Measurements from ENCODE around the gene ATP5PO. TPM values are rescaled to one million over a fixed set of nuclear protein-coding genes. Genes with fewer than 3 reads are reported as not detected.

The ATP5PO gene
- total RNA-seq, 3 donors from 2014 or later: 223 to 297 (median 282) TPM

DNA sequence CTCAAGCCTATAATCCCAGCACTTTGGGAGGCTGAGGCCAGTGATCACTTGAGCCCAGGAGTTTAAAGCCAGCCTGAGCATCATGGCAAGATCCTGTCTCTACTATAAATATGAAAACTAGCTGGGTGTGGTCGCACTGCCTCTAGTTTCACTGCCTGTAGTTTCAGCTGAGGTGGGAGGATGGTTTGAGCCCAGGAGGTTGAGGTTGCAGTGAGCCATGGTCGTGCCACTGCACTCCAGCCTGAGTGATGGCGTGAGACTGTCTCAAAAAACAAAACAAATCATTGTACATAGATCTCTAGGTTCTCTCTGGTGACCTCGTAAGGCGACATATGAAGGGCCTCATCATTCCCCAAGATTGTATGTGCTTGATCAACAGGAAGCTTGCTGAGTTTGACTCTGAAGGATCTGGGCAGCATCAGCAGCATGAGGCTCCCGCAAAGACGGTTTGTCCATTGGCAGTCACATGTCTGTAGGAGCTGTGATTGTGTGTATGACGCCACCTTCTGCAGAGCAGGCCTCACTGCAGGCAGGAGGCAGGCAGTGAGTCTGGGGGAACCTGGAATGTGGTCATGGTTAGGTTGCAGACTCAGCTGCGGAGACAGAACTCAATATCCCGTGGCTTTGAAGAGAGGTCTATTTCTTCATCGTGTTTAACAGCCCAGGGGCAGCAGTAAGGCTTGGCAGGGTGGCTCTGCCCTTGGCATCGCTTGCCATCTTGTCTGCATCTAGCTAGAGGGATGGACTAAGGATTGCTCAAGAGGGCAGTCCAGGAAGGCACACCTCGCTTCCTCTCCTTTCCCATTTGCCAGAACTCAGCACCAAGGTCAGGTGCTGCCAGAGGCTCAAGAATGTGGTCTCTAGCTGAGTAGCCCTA lies 14.0 kb downstream of the ATP5PO start:
- peak; percentile 70 for ATAC-seq
- peak; percentile 11 for TF ChIP-seq CTCF (IDR thresholded peaks at IDR 0.05)
- peaks cover under 1% of the 10 kb centered on the region for H3K36me3 ChIP-seq (ENCODE audit: low read depth)

GRCh38 chr21:33899199-33899598 lies 16.4 kb downstream of the ATP5PO start:
- ATAC-seq: no peak
- no peaks in the 10 kb centered on the region for H3K9me3 ChIP-seq
- H3K36me3 ChIP-seq (ENCODE audit: low read depth): no peaks in the 10 kb centered on the region
- intact Hi-C loops (cut with DNase I, micrococcal nuclease): loop anchor here in 1 of 2 donors (10.0 kb wide), 1 partner anchor 254 kb away; the partner anchor contains the start of genes CRYZL1 and ITSN1
- TF ChIP-seq CTCF (IDR thresholded peaks at IDR 0.05): no peak
- H3K4me1 ChIP-seq (ENCODE audit: low read depth): peaks cover 6% of the 10 kb centered on the region
- DNase-seq: no peak
- H3K4me3 ChIP-seq: no peak overlapping the region

More for the DNA sequence above, 14.0 kb downstream of the ATP5PO start:
- Histone ChIP-seq H3K9me3 (no peaks in the 10 kb centered on the region), H3K4me3 (no peak overlapping the region), H3K4me1 (ENCODE audit: low read depth) (no peaks in the 10 kb centered on the region)
- peak in 1 of 3 donors; percentile 35 for DNase-seq
- intact Hi-C loops (cut with DNase I, micrococcal nuclease): no loop called here

DNA sequence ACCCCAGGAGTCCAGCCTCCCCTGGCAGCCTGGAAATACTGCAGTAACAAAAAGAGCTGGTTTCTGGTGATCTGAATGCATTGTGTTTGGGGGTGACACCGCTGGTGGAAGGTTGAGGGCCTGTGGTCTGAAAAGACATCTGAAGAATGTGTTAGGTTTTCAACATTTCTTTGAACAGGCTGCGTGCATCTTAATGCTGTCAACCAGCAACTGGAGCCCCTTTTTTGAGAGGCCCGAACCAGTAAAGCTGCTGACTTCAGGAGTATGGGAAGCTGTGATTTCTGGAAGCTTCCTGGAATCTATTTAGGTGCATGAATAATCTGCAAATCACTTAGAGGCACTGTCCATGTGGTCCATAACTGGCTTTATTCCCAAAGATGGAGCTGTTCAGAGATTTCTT lies 17.0 kb downstream of the ATP5PO start:
- peaks cover 6% of the 10 kb centered on the region for H3K4me1 ChIP-seq (ENCODE audit: low read depth)
- no peak for ATAC-seq
- intact Hi-C loops (cut with DNase I, micrococcal nuclease): loop anchor here in 1 of 2 donors (10.0 kb wide), 1 partner anchor 254 kb away; the partner anchor contains the start of genes CRYZL1 and ITSN1
- no peak for TF ChIP-seq CTCF (IDR thresholded peaks at IDR 0.05)
- no peaks in the 10 kb centered on the region for H3K9me3 ChIP-seq
- no peaks in the 10 kb centered on the region for H3K36me3 ChIP-seq (ENCODE audit: low read depth)
- no peak overlapping the region for H3K4me3 ChIP-seq
- DNase-seq: no peak

GRCh38 chr21:33897739-33898138 lies 17.9 kb downstream of the ATP5PO start:
- Histone ChIP-seq H3K36me3 (ENCODE audit: low read depth) (no peaks in the 10 kb centered on the region), H3K4me3 (no peak overlapping the region), H3K9me3 (no peaks in the 10 kb centered on the region), H3K4me1 (ENCODE audit: low read depth) (peaks cover 6% of the 10 kb centered on the region)
- intact Hi-C loops (cut with DNase I, micrococcal nuclease): loop anchor here in 1 of 2 donors (10.0 kb wide), 1 partner anchor 253 kb away; the partner anchor contains the start of genes CRYZL1 and ITSN1
- DNase-seq (no peak), ATAC-seq (no peak)
- TF ChIP-seq CTCF (IDR thresholded peaks at IDR 0.05): no peak

- no peaks in the 10 kb centered on the region for H3K9me3 ChIP-seq
- no peak for TF ChIP-seq CTCF (IDR thresholded peaks at IDR 0.05)
- DNase-seq: no peak
- H3K4me3 ChIP-seq: no peak overlapping the region
- intact Hi-C loops (cut with DNase I, micrococcal nuclease): loop anchor here in 1 of 2 donors (10.0 kb wide), 1 partner anchor 252 kb away; the partner anchor contains the start of genes CRYZL1 and ITSN1
- H3K36me3 ChIP-seq (ENCODE audit: low read depth): no peaks in the 10 kb centered on the region
- H3K4me1 ChIP-seq (ENCODE audit: low read depth): peaks cover 6% of the 10 kb centered on the region
- no peak for ATAC-seq
Observed at GRCh38 chr21:33897098-33897497, 18.5 kb downstream of the ATP5PO start.
